ENCODE data around the gene HIRA.
A peak's percentile ranks its signal among the peaks of the same experiment; 100 is the strongest.
"Not testable (repeated sequence)": the region's sequence is repeated elsewhere in the genome, so short reads cannot be mapped to it uniquely, and the experiment has no call there.

HIRA gene

DNA sequence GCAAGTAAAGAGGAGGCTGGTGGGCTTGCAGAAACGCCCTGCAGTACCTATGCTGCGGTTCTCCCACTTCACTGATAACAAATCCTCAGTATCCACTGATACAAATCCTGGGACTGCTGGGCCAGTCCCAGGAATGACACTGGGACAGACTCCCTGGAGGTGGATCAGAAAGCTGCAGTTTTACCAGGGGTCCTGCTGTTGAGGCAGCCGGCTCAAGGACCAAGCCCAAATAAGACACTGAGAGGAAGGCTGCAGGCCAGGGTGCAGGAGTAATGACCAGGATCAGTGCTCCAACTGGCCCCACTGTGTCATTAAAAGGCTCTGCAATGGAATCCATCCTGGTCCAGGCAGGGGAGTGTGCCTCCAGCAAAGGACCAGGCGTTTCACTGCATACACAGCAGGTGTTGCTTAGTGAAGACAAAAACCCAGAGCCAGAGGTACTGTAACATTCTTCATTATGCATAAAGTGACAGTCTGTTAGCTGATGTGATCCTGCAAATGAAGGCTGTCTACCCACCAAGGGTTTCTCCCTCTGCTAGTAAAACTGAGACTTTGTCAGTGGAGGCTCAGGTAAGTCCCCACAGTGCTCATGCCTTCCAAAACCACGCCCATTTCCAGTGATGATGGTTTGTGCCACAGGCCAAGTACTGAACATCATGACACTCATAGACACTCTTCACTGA, 17.3 kb upstream of the HIRA start:
- Histone ChIP-seq H3K4me1 (ENCODE audit: control insufficient read depth, insufficient read depth, low read length) (0 out of 2 replicates have a peak, but pooled peaks cover 8% of the 10 kb centered on the region), H3K27ac (ENCODE audit: low read depth, low read length) (no peak overlapping the region), H3K9ac (ENCODE audit: low read length) (no peak overlapping the region), H3K27me3 (ENCODE audit: control insufficient read depth, insufficient read depth, low read length) (peaks cover 4% of the 10 kb centered on the region; the same call in 1 of the 2 replicates), H3K36me3 (ENCODE audit: control insufficient read depth, insufficient read depth, low read length) (peaks cover 57% of the 10 kb centered on the region), H3K4me3 (ENCODE audit: low read depth, low read length) (peak overlapping the region; percentile 92), H3K9me3 (ENCODE audit: control insufficient read depth, insufficient read depth, low read depth, low read length) (no peaks in the 10 kb centered on the region)

DNA sequence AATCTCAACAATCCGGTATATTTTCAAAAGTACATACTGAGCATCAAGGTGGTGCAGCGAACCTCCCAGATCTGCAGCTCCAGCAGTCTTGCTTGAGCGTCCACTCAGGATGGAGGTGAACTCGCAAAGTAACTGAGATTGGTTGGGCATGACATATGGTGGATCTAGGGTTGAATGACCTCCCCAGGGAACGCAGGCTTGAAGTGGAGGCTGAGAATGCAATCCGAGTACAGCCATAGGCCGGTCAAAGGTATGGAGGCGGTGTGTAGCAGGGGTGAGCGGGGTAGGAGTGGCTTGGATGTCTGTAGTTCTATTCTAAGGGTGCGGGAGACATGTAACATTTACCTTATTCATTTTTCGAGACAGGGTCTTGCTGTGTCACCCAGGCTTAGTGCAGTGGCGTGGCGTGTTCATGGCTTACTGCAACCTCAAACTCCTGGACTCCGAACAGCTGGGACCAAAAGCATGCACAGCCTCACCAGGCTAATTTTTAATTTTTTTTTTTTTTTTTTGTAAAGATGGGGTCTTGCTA, 16.6 kb upstream of the HIRA start:
- Histone ChIP-seq H3K9me3 (ENCODE audit: control insufficient read depth, insufficient read depth, low read depth, low read length) (no peaks in the 10 kb centered on the region), H3K36me3 (ENCODE audit: control insufficient read depth, insufficient read depth, low read length) (peaks cover 57% of the 10 kb centered on the region)

DNA sequence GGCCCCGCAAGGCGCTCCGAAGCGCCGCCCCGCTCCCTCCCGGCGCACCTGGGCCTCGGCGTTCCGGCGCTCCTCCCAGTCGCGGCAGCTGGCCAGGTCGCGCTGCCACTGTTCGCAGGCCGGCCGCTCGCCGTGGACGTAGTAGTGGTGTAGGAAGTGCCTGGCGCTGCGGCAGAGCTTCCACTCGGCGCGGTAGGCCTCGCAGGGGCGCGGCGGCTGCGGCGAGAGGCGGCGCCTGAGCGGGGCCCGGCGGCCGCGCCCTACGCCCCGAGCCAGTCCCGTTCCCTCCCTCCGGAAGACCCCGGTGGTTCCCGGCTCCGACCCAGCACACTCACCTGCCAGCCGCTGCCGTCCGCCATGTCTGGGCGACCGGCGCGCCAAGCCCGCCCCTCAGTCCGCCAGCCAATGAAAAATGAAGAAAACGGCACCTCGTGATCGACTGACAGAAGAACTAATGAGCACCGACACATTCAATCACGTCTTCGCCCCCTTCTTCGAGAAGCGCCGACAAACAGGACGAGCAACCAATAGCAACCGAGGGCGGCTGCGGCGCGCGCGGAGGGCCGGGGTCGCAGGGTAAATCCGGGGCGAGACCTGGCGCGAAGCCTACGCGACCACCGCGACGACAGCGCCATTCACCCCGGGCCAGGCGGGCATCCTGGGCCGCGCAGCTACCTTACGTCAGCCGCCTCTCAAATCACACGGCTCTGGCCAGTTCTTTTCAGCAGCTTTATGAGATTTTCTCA, 16.0 kb upstream of the HIRA start, which contains the start of gene C22orf39:
C22orf39 (minus strand) TSS at position 382 of the 746 bp plus-strand sequence; CDS start at position 359, 23 bp downstream.
- peak within 1 kb of the TSS; percentile 92 for H3K4me3 ChIP-seq (ENCODE audit: low read depth, low read length)
- peaks cover 55% of the 10 kb centered on the region for H3K36me3 ChIP-seq (ENCODE audit: control insufficient read depth, insufficient read depth, low read length)
- H3K9me3 ChIP-seq (ENCODE audit: control insufficient read depth, insufficient read depth, low read depth, low read length): no peaks in the 10 kb centered on the region
- H3K27ac ChIP-seq (ENCODE audit: low read depth, low read length): peak within 1 kb of the TSS; percentile 88
- peaks cover 4% of the 10 kb centered on the region; the same call in 1 of the 2 replicates for H3K27me3 ChIP-seq (ENCODE audit: control insufficient read depth, insufficient read depth, low read length)
- H3K4me1 ChIP-seq (ENCODE audit: control insufficient read depth, insufficient read depth, low read length): 0 out of 2 replicates have a peak, but pooled peaks cover 8% of the 10 kb centered on the region
- H3K9ac ChIP-seq (ENCODE audit: low read length): peak within 1 kb of the TSS; percentile 94

More for the DNA sequence above, 16.6 kb upstream of the HIRA start:
- Histone ChIP-seq H3K9ac (ENCODE audit: low read length) (peak overlapping the region; percentile 94), H3K27me3 (ENCODE audit: control insufficient read depth, insufficient read depth, low read length) (peaks cover 4% of the 10 kb centered on the region; the same call in 1 of the 2 replicates), H3K4me1 (ENCODE audit: control insufficient read depth, insufficient read depth, low read length) (0 out of 2 replicates have a peak, but pooled peaks cover 8% of the 10 kb centered on the region), H3K4me3 (ENCODE audit: low read depth, low read length) (peak overlapping the region; percentile 92), H3K27ac (ENCODE audit: low read depth, low read length) (peak overlapping the region; percentile 88; the same call in 1 of the 2 replicates)

DNA sequence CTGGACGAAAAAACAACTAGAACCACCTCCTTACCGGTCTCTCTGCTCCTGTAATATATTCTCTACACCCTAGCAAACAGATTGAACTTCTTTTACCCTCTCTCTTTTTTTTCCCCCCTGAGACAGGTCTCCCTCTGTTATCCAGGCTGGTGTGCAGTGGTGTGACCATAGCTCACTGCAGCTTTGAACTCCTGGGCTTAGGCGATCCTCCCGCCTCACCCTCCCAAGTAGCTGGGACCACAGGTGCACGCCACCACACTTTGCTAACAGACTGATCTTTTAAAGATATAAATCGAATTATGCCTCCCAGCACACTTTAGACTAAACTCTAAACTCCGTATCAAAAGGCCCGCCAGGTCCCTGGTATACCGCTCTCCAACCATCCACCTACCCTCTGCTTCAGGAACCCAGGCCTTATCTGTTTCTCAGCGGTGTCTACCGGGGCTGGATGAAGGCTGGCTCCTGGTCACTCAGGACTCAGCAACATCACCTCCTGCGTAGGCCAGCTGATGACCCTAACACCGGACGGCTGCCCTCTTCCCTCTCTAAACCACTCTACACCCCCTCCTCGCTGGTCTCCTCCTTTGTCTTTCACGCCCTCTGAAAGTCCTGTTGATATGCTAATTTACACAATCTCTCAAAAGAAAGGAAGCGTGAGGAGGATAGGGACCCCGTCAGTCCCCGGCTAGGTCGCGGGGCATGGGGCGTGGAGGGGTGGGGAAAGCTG, 15.2 kb upstream of the HIRA start:
- Histone ChIP-seq H3K27me3 (ENCODE audit: control insufficient read depth, insufficient read depth, low read length) (peaks cover 4% of the 10 kb centered on the region; the same call in 1 of the 2 replicates), H3K4me3 (ENCODE audit: low read depth, low read length) (peak overlapping the region; percentile 92), H3K9me3 (ENCODE audit: control insufficient read depth, insufficient read depth, low read depth, low read length) (no peaks in the 10 kb centered on the region), H3K36me3 (ENCODE audit: control insufficient read depth, insufficient read depth, low read length) (peaks cover 54% of the 10 kb centered on the region), H3K4me1 (ENCODE audit: control insufficient read depth, insufficient read depth, low read length) (0 out of 2 replicates have a peak, but pooled peaks cover 8% of the 10 kb centered on the region), H3K9ac (ENCODE audit: low read length) (peak overlapping the region; percentile 94), H3K27ac (ENCODE audit: low read depth, low read length) (peak overlapping the region; percentile 88; the same call in 1 of the 2 replicates)

DNA sequence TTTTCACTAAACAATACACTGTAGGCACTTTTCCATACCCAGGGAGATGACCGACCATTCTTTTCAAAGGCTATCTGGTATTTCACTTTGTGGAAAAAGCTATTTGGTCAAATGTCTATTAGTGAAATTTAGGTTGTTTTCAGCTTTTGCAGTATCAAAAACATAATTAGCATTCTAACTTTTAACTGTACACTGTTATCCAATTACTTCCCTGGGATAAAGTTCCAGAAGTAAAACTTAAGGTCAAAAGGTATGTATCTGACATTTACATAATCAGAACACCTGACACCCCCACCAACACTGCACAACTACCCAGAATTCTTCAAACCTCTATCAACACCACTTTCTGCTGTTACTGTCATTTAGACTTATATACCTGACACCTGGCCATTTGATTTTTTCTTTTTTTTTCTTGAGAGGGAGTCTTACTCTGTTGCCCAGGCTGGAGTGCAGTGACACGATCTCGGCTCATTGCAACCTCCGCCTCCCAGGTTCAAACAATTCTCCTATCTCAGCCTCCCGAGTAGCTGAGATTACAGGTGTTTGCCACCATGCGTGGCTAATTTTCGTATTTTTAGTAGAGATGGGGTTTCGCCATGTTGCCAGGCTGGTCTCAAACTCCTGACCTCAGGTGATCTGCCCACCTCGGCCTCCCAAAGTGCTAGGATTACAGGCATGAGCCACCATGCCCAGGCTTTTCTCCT, 13.9 kb upstream of the HIRA start:
- H3K36me3 ChIP-seq (ENCODE audit: control insufficient read depth, insufficient read depth, low read length): peaks cover 48% of the 10 kb centered on the region
- H3K9me3 ChIP-seq (ENCODE audit: control insufficient read depth, insufficient read depth, low read depth, low read length); H3K9ac ChIP-seq (ENCODE audit: low read length); H3K4me1 ChIP-seq (ENCODE audit: control insufficient read depth, insufficient read depth, low read length); H3K4me3 ChIP-seq (ENCODE audit: low read depth, low read length); H3K27ac ChIP-seq (ENCODE audit: low read depth, low read length); H3K27me3 ChIP-seq (ENCODE audit: control insufficient read depth, insufficient read depth, low read length): not testable (repeated sequence)

DNA sequence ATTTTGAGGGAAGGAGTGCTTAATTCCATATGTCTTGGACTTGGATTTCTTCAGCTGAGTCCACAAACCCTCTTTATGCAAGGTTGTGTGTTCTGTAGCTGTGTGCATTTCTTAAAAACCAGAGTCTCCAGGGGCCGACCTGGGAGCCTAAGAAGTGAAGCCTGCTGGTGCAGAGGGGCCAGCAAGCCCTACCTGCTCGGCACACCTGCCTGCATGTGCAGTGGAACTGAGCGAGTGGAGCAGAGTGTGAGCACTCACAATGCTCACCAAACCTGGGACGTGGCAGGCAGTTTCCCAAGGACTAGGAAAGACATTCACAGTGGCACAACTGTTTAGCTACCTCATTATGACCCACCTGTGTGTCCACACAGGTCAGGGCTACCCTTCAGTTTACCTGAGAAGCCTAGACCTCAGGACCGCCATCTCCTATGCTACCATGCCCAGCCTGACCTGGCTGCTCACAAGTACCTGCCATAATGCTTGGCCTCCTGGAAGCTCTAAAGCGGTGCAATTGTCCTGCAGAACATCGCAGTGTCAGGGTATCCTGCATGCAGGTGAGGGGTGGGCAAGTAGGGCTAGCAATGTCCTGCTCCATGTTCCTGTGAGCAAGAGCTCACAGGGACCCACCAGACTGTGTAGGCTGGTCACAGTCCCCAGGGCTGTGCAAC, 12.1 kb upstream of the HIRA start:
- Histone ChIP-seq H3K4me3 (ENCODE audit: low read depth, low read length) (no peak overlapping the region), H3K9ac (ENCODE audit: low read length) (no peak overlapping the region), H3K36me3 (ENCODE audit: control insufficient read depth, insufficient read depth, low read length) (peaks cover 38% of the 10 kb centered on the region), H3K27ac (ENCODE audit: low read depth, low read length) (no peak overlapping the region), H3K27me3 (ENCODE audit: control insufficient read depth, insufficient read depth, low read length) (peaks cover 4% of the 10 kb centered on the region; the same call in 1 of the 2 replicates), H3K4me1 (ENCODE audit: control insufficient read depth, insufficient read depth, low read length) (0 out of 2 replicates have a peak, but pooled peaks cover 8% of the 10 kb centered on the region), H3K9me3 (ENCODE audit: control insufficient read depth, insufficient read depth, low read depth, low read length) (no peaks in the 10 kb centered on the region)

DNA sequence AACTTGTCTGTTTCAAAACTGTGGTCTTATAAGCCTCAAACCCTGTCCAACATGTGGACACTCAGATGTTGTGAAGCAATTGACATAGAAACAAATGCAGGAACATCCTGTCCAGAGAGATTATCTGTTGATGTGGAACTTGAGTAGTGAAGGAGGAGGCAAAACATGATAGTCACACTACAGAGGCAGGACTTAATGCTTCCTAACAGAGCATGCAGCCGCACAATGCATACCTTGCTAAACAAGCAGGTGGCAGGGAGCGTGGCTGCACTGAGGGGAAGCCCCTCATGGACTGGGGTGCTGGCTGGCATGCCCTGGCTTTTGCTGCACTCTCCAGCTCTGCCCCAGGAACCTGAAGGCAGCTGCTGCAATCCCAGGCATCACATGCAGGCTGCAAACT, 10.6 kb upstream of the HIRA start:
- peaks cover 38% of the 10 kb centered on the region for H3K36me3 ChIP-seq (ENCODE audit: control insufficient read depth, insufficient read depth, low read length)
- no peaks in the 10 kb centered on the region for H3K9me3 ChIP-seq (ENCODE audit: control insufficient read depth, insufficient read depth, low read depth, low read length)
- H3K4me1 ChIP-seq (ENCODE audit: control insufficient read depth, insufficient read depth, low read length): 0 out of 2 replicates have a peak, but pooled peaks cover 5% of the 10 kb centered on the region
- no peak overlapping the region for H3K9ac ChIP-seq (ENCODE audit: low read length)
- H3K27ac ChIP-seq (ENCODE audit: low read depth, low read length): no peak overlapping the region
- H3K4me3 ChIP-seq (ENCODE audit: low read depth, low read length): no peak overlapping the region
- H3K27me3 ChIP-seq (ENCODE audit: control insufficient read depth, insufficient read depth, low read length): peaks cover 4% of the 10 kb centered on the region; the same call in 1 of the 2 replicates

DNA sequence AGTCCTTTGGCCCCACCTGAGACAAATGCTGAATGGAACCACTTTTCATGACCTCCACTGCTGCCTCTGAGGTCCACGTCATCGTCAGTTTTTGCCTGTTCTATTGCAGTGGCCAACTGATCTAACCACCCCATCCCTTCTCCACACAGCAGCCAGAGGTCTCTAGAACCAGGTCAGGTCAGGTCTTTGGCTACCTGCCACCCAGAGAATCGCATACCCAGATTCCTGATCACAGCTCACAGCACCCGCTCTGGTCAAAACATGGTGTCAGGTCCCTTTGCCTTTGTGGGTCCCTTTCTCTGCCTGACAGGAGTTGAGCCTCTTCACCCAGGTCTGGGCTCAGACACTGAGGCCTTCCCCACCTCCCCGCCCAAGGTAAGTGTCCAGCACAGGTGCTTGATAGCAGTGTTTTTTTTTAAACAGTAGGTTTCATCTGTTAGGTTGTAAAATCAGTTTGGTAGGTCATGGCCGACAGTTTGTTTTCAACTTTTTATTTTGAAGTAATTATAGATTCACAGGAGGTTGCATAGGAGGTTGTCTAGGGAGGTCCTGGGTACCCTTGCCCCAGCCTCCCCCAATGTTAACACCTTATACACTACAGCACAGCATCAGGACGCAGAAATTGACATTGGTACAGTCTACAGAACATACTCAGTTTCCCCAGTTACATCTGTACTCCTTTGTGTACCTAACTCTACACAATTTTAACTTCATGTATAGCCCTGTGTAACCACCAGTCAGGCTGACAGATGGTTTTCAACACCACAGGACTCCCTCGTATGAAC, 9.1 kb upstream of the HIRA start:
- Histone ChIP-seq H3K9me3 (ENCODE audit: control insufficient read depth, insufficient read depth, low read depth, low read length) (no peaks in the 10 kb centered on the region), H3K36me3 (ENCODE audit: control insufficient read depth, insufficient read depth, low read length) (peaks cover 41% of the 10 kb centered on the region), H3K4me3 (ENCODE audit: low read depth, low read length) (no peak overlapping the region), H3K9ac (ENCODE audit: low read length) (no peak overlapping the region), H3K27ac (ENCODE audit: low read depth, low read length) (no peak overlapping the region), H3K4me1 (ENCODE audit: control insufficient read depth, insufficient read depth, low read length) (no peaks in the 10 kb centered on the region), H3K27me3 (ENCODE audit: control insufficient read depth, insufficient read depth, low read length) (no peaks in the 10 kb centered on the region)

DNA sequence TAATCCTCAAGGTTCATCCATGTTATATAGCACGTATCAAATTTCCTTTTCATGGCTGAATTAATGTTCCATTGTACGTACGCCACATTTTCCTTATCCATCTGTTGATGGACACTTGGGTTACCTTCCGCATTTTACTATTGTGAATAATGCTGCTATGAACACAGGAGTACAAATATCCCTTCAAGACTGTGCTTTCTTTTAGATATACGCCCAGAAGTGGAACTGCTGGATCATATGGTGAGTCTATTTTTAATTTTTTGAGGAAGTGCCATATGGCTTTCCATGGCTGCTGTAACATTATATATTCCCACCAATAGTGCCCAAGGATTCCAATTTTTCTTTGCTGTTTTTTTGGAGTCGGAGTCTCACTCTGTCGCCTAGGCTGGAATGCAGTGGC, 6.8 kb upstream of the HIRA start:
- H3K4me1 ChIP-seq (ENCODE audit: control insufficient read depth, insufficient read depth, low read length): no peaks in the 10 kb centered on the region
- H3K9me3 ChIP-seq (ENCODE audit: control insufficient read depth, insufficient read depth, low read depth, low read length): no peaks in the 10 kb centered on the region
- peaks cover 35% of the 10 kb centered on the region for H3K36me3 ChIP-seq (ENCODE audit: control insufficient read depth, insufficient read depth, low read length)
- H3K9ac ChIP-seq (ENCODE audit: low read length): no peak overlapping the region
- no peaks in the 10 kb centered on the region for H3K27me3 ChIP-seq (ENCODE audit: control insufficient read depth, insufficient read depth, low read length)
- no peak overlapping the region for H3K4me3 ChIP-seq (ENCODE audit: low read depth, low read length)
- H3K27ac ChIP-seq (ENCODE audit: low read depth, low read length): no peak overlapping the region
